ENCODE results near the gene FRMD5. TPM values are rescaled to one million over a fixed set of nuclear protein-coding genes. Genes with fewer than 3 reads are reported as not detected.

The FRMD5 gene
- total RNA-seq, 1 experiment from 2014 or later = 17.4 TPM

- peaks cover 36% of the 10 kb centered on the region for H3K36me3 Mint-ChIP-seq (ENCODE audit: insufficient read depth, unreplicated experiment)
- POLR2A ChIA-PET = no interaction called here
- Histone ChIP-seq H3K36me3 (ENCODE audit: control insufficient read depth, insufficient read depth, low read length) (no peaks in the 10 kb centered on the region), H3K27me3 (replicated peaks; ENCODE audit: control insufficient read depth, insufficient read depth, low read length) (no peaks in the 10 kb centered on the region), H3K9me3 (no peaks in the 10 kb centered on the region), H3K4me3 (ENCODE audit: low read depth, low read length) (no peak overlapping the region), H3K4me1 (no peaks in the 10 kb centered on the region)
- TF ChIP-seq CTCF (IDR thresholded peaks at IDR 0.05; ENCODE audit: insufficient read depth in 1 of 2, low read depth in 1 of 2, low read length in 1 of 2, severe bottlenecking in 1 of 2, unreplicated experiment in 1 of 2) = no peak
- no peaks in the 10 kb centered on the region for H3K9me3 Mint-ChIP-seq (ENCODE audit: unreplicated experiment)
- no peak overlapping the region for H3K27ac Mint-ChIP-seq (ENCODE audit: unreplicated experiment)
- peaks cover 6% of the 10 kb centered on the region for H3K4me1 Mint-ChIP-seq (ENCODE audit: low read depth, unreplicated experiment)
- no TSS peak for BruUV-seq (replicated peaks)
- H3K27me3 Mint-ChIP-seq (ENCODE audit: insufficient read depth, unreplicated experiment) = no peaks in the 10 kb centered on the region
- H3K4me3 Mint-ChIP-seq (ENCODE audit: unreplicated experiment) = no peak overlapping the region
- intact Hi-C loops (cut with micrococcal nuclease; ENCODE audit: unreplicated experiment) = loop anchor here (10.0 kb wide), 1 partner anchor 225 kb away; no protein-coding TSS in a partner anchor
- no peak for DNase-seq
- CTCF ChIA-PET = no interaction called here
Observed at GRCh38 chr15:43899928-43900327, 295.1 kb downstream of the FRMD5 start.

GRCh38 chr15:43898891-43899290 lies 296.2 kb downstream of the FRMD5 start:
- BruUV-seq (replicated peaks) = no TSS peak
- H3K27ac Mint-ChIP-seq (ENCODE audit: unreplicated experiment) = no peak overlapping the region
- H3K4me3 Mint-ChIP-seq (ENCODE audit: unreplicated experiment) = no peak overlapping the region

GRCh38 chr15:43896543-43896942 lies 298.5 kb downstream of the FRMD5 start:
- no peak overlapping the region for H3K4me3 ChIP-seq (ENCODE audit: low read depth, low read length)
- Mint-ChIP-seq H3K36me3 (ENCODE audit: insufficient read depth, unreplicated experiment) (peaks cover 26% of the 10 kb centered on the region), H3K4me3 (ENCODE audit: unreplicated experiment) (no peak overlapping the region), H3K9me3 (ENCODE audit: unreplicated experiment) (no peaks in the 10 kb centered on the region), H3K4me1 (ENCODE audit: low read depth, unreplicated experiment) (no peaks in the 10 kb centered on the region), H3K27ac (ENCODE audit: unreplicated experiment) (no peak overlapping the region), H3K27me3 (ENCODE audit: insufficient read depth, unreplicated experiment) (no peaks in the 10 kb centered on the region)
- H3K36me3 ChIP-seq (ENCODE audit: control insufficient read depth, insufficient read depth, low read length) = no peaks in the 10 kb centered on the region
- no TSS peak for BruUV-seq (replicated peaks)
- TF ChIP-seq CTCF (IDR thresholded peaks at IDR 0.05; ENCODE audit: insufficient read depth in 1 of 2, low read depth in 1 of 2, low read length in 1 of 2, severe bottlenecking in 1 of 2, unreplicated experiment in 1 of 2) = no peak
- no peaks in the 10 kb centered on the region for H3K27me3 ChIP-seq (replicated peaks; ENCODE audit: control insufficient read depth, insufficient read depth, low read length)
- intact Hi-C loops (cut with micrococcal nuclease; ENCODE audit: unreplicated experiment) = no loop called here
- ChIA-PET POLR2A (no interaction called here), CTCF (interaction anchor here (0.7 kb wide), 1 partner anchor 114 kb away, joined by 5 read pairs; no protein-coding TSS in a partner anchor)
- no peak for DNase-seq
- H3K4me1 ChIP-seq = no peaks in the 10 kb centered on the region
- H3K9me3 ChIP-seq = no peaks in the 10 kb centered on the region

More at GRCh38 chr15:43898891-43899290, 296.2 kb downstream of the FRMD5 start:
- Mint-ChIP-seq H3K4me1 (ENCODE audit: low read depth, unreplicated experiment) (peaks cover 3% of the 10 kb centered on the region), H3K27me3 (ENCODE audit: insufficient read depth, unreplicated experiment) (no peaks in the 10 kb centered on the region), H3K9me3 (ENCODE audit: unreplicated experiment) (no peaks in the 10 kb centered on the region), H3K36me3 (ENCODE audit: insufficient read depth, unreplicated experiment) (peaks cover 34% of the 10 kb centered on the region)
- ChIA-PET POLR2A (no interaction called here), CTCF (no interaction called here)
- no peaks in the 10 kb centered on the region for H3K27me3 ChIP-seq (replicated peaks; ENCODE audit: control insufficient read depth, insufficient read depth, low read length)
- H3K9me3 ChIP-seq = no peaks in the 10 kb centered on the region
- intact Hi-C loops (cut with micrococcal nuclease; ENCODE audit: unreplicated experiment) = no loop called here
- no peak for DNase-seq
- no peak for TF ChIP-seq CTCF (IDR thresholded peaks at IDR 0.05; ENCODE audit: insufficient read depth in 1 of 2, low read depth in 1 of 2, low read length in 1 of 2, severe bottlenecking in 1 of 2, unreplicated experiment in 1 of 2)
- H3K4me1 ChIP-seq = no peaks in the 10 kb centered on the region
- no peak overlapping the region for H3K4me3 ChIP-seq (ENCODE audit: low read depth, low read length)
- no peaks in the 10 kb centered on the region for H3K36me3 ChIP-seq (ENCODE audit: control insufficient read depth, insufficient read depth, low read length)
